HG03135 (cell line): ENCODE data around the gene AKAP6.

ENCODE experiments used
- ATAC-seq: cut with Tn5 transposase; IDR thresholded peaks from one replicate; pipeline ENCODE4 v1.9.1; 2021; ENCODE audit warnings: mild to moderate bottlenecking, moderate library complexity; ENCODE audit not compliant: unreplicated experiment

AKAP6 gene

GRCh38 chr14:32726516-32726915 is 397.4 kb downstream of the AKAP6 start:
- ATAC-seq = no peak

DNA sequence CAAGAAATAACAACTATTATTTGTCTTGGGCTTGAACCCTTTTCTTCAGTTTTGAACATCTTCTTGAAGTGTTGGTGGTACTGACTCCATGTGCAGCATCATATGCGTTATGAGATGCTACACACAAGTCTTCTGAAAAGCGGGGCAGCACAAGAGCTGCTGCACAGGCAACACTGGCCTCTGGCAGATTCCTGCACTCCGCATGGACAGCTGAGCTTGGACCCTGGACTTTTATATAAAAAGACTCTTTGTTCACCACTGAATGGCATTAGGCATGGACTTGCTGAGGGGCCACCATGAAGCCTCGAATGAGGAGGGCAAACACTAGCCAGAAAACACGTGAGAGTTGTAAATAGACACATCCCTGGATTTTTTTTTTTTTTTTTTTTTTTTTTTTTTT is 398.7 kb downstream of the AKAP6 start:
- ATAC-seq = no peak

DNA sequence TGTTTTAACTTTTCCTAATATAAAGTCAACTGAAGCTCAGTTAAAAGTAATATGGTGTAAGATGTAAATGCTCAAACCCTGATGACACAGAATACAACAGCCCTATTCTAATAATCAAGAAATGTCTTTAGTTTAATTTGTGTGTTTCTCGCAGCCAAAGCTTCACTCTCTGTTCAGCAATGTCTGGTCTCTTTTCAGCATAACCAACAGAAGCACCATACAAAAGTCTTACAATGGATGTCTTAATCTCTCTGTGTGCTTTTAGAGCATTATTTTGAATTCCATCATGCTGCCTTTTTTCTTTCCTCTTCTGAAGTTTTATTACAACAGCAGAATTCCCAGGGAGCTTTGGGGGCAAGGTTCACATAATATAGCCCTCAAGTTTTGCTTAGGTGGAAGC is 399.4 kb downstream of the AKAP6 start:
- ATAC-seq = no peak

DNA sequence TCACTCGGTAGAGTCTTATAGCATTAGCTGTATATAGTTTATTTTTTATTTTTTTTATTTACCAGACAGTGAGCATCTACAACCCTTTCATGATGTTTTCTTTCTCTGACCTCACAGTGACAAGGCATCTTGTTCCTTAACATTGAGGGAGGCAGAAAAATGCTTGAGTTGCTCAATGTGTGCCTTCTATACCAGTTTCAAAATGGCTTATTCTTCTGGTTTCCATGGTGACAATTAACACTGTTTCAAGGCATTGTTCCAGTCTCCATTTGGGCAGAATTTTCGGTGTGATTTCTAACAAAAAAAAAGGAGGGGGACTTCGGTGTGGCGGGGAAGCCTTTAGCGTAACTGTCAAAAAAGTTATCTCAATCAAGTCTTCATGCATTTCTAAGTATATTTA is 399.9 kb downstream of the AKAP6 start:
- ATAC-seq = no peak

- ATAC-seq = no peak
Measured at GRCh38 chr14:32731249-32731648, 402.2 kb downstream of the AKAP6 start.

- ATAC-seq = no peak
Measured at GRCh38 chr14:32733015-32733414, 403.9 kb downstream of the AKAP6 start.

DNA sequence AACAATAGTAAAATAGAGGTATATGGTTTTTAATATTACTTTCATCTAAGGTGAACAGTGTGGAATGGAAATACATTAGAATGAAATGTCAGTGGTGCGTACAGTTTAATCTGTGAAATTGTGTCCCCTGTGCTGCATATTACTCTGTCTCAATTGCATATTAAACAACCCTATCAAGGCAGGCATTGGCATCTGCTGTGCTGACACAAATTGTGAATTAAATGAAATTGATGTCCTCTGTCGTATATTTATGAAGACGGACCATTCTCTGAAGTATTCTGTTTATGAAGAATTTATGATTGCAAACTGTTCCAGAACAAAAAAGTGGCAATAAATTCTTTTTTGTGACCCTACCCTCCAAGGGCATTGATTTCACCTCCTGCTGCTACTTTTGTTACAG is 405.2 kb downstream of the AKAP6 start:
- ATAC-seq = no peak

- ATAC-seq = no peak
Measured at GRCh38 chr14:32737621-32738020, 408.5 kb downstream of the AKAP6 start.

- no peak for ATAC-seq
Measured at GRCh38 chr14:32738206-32738871, 409.2 kb downstream of the AKAP6 start.

DNA sequence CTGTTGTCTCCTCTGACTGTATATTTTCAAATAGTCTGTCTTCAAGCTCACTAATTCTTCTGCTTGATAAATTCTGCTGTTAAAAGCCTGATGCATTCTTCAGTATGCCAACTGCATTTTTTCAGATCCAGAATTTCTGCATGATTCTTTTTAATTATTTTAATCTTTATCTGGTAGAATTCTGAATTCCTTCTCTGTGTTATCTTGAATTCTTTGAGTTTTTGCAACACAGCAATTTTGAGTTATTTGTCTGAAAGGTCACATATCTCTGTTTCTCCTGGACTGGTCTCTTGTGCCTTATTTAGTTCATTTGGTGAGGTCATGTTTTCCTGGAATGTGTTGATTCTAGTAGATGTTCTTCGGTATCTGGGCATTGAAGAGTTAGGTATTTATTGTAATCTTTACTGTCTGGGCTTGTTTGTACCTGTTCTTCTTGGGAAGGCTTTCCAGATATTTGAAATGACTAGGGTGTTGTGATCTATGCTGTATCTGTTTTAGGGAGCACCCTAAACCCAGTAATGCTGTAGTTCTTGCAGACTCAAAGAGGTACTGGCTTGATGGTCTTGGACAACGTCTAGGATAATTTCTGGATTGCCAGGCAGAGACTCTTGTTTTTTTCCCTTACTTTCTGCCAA is 415.8 kb downstream of the AKAP6 start:
- no peak for ATAC-seq

- ATAC-seq = no peak
Measured at GRCh38 chr14:32754209-32754608, 425.1 kb downstream of the AKAP6 start.

DNA sequence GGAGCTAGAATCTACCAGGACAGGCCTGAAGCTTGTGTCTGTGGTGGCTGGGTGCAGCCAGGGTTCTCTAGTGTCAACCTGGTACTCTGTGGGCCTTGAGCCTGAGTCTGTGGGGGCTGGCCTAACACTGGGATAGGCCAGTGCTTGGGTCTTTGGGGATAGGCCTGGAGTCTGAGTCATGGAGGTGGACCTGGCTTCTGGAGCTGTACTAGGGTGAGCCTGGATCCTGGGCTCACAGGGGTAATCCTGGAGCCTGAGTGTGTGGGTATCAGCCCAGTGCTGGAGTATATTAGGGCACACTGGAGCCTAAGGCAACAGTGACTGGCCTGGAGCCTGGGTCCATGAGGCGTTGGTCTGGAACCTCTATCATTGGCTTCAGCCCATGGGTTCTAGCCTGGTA is 427.1 kb downstream of the AKAP6 start:
- no peak for ATAC-seq

DNA sequence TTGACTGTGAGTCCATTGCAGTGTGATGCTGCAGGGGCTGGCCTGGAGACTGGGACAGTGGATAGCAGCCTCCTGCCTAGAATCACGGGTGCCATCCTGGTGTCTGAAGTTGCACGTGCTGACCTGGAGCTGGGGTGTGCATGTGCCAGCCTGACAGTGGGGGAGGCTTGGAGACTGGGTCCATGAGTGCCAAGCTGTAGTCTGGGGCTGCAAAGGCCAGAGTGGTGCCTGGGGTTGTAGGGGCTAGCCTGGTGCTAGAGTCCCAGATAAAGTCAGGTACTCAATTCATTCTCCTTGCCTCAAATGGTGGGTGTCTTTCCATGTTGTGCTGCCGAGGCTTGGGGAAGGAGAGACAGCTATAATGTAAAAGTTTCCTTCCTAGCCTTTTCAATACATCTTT is 427.7 kb downstream of the AKAP6 start:
- ATAC-seq = no peak

- ATAC-seq = no peak
Measured at GRCh38 chr14:32757568-32757967, 428.5 kb downstream of the AKAP6 start.

DNA sequence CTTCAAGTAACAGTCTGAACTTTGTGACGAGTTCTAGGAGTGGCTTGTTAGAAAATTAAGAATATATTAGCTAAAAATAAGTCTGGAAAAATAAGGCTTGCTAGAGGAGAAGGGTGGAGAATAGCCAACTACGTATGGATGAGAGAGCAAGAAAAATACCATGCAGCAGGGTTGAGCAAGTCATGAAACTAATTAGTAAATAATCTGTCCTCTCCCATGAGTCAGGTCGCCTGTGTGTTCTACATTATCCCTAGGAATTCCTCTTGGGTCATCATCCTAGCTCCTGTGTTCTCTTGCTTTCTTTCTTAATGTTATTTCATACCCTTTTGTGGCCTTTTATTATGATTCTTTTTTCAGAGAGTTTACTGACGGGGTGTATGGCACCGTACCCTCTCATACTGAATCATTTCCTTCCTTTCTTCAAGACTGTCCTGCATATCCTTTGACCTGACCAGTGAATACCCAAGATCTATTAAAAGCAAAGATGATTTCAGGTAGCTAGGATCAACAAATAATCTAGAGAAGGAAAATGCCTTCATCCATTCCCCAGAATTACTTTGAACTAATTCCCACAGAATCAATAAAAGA is 432.4 kb downstream of the AKAP6 start:
- no peak for ATAC-seq

- no peak for ATAC-seq
Measured at GRCh38 chr14:32762886-32763285, 433.8 kb downstream of the AKAP6 start.

DNA sequence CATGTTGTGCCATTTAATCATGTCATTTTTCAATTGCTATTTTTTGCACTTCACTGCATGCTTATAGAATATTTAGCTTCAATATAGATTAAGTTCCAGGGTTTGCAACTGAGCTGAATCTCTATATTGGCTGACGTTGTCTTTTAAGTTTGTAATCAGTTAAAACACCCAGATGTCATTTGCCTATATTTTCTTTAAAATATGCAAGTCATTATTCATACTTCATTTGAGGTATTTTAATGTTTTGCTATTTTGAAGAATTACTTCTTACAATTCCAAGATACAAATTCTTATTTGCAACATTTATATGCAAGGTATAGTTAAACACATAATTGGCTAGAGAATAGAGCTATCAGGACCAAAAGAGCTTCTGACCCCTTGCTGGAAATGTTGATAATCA is 434.6 kb downstream of the AKAP6 start:
- ATAC-seq = no peak

- no peak for ATAC-seq
Measured at GRCh38 chr14:32764131-32764530, 435.0 kb downstream of the AKAP6 start.

DNA sequence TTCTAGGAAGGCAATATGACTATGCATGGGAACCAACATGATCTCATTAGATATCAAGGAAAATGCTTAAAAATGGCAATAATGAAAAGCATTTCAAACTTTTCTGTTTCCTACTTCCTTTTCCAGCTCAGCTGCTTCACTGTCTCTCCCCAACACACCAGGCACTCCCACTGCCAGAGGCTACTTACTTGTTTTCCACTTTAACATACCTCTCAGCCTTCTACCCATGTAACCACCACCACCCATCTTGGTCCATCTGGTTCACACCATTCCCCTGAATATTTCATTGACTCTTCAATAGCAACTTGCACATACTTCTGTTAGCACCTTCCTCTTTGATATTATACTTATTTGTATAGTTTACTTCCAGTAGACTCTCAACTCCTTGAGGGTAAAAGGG is 441.3 kb downstream of the AKAP6 start:
- no peak for ATAC-seq

DNA sequence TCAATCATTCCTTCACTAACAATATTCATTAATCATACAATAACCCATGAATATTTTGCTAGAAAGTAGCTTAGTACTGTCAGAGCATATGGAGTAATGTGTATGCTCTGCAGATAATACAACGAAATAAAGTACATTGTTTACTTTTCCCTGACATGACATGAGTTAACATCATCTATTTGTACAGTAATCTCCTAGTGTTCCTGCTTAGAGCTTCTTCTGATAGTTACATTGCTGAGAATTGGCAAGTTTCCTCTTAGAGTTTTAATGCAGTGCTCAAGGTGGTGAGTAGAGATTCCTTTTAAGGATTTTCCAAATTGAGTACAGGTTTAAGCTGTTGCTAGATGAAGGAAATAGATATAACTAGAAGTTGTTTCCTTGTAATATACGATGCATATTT is 445.1 kb downstream of the AKAP6 start:
- ATAC-seq = no peak

- no peak for ATAC-seq
Measured at GRCh38 chr14:32779840-32780239, 450.7 kb downstream of the AKAP6 start.

DNA sequence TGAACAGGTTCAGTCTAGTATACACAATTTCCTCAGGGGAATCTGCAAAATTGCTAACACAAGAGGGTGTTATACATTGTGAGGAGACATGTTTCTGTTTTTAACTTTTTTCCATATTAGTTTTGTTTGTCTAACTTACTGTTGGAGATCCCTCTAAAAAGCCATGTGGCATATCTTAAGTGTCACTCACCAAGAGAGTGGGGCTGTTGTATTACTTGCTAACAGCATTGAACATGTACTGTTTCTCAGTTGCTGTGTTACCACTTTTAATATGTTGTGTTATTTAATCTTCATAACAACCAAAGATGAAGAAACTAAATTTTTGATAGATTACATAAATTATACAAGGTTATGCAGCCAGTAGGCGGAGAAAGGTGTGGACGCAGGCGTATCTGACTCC is 455.3 kb downstream of the AKAP6 start:
- ATAC-seq = no peak

DNA sequence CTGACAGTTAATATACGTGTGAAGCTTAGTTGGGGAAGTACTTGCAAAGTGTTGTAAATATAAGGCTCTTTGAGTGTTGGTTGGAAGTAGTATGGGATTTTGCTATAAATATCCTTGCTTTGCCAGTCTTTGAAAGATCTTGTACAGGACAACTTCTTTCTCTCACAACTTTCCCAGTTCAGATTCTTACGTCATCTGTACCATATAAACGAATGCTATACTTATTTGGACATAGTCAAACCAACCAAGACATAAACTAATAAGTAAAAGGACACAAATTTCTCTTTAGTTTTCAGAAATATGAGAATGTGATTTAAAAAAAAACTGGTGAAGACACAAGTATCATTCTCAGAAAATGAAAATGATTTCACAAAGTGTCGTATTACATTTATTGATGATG is 456.5 kb downstream of the AKAP6 start:
- ATAC-seq = no peak
